HG03521 (cell line): ENCODE measurements around the gene NKAIN1.
"Not testable (repeated sequence)": the region's sequence is repeated elsewhere in the genome, so short reads cannot be mapped to it uniquely, and the experiment has no call there.

Source experiments
- ATAC-seq: cut with Tn5 transposase; IDR thresholded peaks from one replicate; pipeline ENCODE4 v1.9.1; 2021; ENCODE audit warnings: mild to moderate bottlenecking, moderate library complexity; ENCODE audit not compliant: unreplicated experiment

NKAIN1 gene

DNA sequence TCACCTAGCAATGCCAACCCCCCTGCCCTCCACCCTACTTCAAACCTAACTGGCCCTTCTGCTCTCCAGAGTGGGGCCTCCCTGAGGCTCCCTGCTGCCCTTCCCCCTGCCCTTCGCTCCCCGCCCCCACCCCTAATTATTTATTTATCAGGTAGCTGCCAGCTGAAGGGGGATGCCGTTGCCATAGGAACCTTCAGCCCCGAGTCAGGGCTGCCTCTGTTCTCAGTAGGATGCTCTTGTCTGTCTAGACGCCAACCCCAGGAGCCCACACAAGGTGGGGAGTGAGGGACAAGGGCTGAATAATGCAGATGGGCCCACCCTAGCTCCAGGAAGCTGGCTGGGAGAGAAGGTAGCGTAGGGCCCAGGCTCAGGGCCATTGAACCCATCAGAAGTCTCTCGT, 41.1 kb downstream of the NKAIN1 start:
- ATAC-seq, result no peak

DNA sequence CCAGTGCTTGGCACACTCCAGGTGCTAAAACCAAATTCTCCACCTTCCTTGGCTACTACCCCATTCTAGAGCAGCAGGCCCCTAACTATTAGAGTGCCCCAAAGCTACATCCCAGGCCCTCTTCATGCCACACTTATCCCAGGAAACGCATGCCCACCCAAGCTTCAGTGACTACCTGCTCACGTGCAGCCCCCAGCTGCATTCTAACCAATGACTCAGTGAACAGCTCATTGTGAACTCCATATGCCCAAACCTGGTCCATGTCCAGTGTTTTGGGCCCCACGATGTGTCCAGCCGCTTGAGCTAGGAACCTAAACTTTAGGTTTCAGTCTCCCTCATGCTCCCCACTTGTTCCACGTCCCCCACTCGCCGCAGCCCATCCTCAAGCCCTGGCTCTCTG, 41.5 kb downstream of the NKAIN1 start:
- no peak for ATAC-seq

DNA sequence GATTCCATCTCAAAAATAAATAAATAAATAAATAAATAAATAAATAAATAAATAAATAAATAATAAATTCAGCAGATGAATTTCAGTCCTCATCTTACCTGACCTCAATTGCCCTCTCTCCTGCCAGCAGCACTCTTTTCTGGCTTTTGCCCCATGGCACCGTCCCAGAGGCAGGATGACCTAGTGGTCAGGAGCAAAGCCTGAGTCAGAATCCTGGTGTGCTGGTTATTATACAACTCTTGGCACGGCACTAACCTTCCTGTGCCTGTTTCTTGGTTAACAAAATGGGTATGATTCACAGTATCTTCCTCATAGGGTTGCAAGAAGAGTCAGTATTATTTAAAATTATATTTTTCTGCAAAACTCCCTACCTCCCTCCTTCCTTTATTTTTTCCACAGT, 43.0 kb downstream of the NKAIN1 start:
- no peak for ATAC-seq

DNA sequence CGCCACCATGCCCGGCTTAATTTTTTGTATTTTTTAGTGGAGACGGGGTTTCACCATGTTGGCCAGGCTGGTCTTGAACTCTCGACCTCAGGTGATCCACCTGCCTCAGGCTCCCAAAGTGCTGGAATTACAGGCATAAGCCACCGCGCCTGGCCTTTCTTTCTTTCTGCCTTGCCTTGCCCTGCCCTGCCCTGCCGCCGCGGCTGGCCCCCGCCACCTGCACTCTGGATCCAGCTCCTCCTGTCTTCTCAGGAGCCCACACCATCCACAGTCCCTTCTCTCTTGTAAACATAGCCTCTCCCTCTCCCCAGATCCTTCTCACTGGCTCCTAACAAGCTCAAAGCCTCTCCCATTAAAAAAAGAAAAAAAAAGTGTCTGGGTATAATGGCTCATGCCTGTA, 44.4 kb downstream of the NKAIN1 start:
- not testable (repeated sequence) for ATAC-seq

DNA sequence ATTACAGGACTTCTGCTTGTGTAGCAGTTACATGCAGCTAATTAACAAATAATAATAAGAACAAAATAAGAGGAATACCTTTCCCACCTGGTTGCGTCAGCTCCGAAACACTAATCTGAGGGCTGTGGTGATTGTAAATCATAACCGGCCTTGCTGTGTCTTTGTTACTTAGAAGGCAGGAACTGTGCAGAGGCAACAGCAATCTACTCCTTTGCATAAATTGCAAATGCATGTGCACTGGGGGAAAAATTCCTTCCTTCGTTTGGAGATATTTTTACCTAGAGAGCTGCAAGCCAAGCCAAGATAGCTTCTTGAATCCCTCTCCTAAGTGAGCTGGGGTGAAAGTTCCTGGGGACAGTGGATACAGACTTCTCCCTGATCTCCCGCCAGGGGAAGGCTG, 46.0 kb downstream of the NKAIN1 start:
- ATAC-seq, result no peak

DNA sequence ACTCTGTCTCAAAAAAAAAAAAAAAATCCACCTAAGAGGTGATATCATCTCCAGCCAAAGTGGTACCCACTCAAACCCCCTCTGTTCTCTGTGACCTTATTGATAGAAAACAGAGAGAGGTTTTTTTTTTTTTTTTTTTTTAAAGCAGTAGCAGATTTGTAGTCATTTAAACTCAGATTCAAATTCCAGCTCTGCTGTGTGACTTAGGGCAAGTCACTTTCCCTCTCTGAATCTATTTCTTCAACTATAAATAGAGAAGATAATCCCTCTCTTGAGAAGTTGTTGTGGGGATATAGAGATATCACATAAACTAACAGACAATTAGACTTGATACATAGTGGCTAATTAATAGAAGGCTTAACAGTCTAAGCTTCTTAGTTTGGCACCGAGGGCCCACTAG, 48.4 kb downstream of the NKAIN1 start:
- no peak for ATAC-seq

DNA sequence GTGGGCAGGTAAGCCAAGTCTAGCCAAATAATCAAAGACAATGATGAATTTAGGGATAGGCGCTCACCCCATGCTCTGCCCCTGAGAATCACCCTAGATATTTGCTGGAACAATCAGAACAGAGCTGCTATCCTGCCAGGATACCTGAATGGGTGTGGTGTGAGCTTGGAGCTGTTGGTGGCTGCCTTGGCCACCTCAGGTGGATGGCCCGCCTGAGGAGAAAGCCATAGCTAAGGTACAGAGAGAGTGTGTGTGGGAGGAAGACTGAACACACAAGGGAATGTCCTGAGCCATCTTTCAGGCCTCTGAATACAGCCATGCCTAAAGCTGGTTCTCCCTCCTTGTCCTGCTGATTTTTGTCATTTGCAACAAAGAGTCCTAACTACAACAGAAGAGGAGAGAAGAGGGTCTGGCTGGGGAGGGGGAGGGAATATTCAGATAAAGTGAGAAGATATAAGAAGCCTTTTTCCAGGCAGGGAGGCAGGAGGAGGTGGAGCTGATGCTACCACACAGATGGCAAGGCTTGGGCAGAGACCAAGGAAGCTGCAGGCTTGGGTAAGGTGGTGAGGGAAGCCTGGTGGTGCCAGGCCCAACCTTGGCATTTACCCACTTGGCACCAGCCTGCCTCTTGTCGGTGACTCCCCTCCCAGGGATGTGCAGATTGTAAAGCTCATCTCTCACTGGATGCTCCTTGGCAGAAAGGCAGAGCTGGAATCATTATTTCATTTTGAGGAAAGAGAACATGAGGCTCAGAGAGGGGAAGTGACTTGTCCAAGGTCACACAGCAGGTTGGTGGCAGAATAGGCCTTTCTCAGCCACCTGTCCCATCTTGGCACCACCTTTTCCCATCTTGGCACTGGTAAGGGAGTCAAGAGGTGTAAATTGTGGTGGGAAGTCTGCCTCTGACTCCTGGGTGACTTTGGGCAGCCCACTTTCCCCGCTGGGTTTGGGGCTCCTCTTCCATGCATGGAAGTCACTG, 49.7 kb downstream of the NKAIN1 start:
- no peak for ATAC-seq

DNA sequence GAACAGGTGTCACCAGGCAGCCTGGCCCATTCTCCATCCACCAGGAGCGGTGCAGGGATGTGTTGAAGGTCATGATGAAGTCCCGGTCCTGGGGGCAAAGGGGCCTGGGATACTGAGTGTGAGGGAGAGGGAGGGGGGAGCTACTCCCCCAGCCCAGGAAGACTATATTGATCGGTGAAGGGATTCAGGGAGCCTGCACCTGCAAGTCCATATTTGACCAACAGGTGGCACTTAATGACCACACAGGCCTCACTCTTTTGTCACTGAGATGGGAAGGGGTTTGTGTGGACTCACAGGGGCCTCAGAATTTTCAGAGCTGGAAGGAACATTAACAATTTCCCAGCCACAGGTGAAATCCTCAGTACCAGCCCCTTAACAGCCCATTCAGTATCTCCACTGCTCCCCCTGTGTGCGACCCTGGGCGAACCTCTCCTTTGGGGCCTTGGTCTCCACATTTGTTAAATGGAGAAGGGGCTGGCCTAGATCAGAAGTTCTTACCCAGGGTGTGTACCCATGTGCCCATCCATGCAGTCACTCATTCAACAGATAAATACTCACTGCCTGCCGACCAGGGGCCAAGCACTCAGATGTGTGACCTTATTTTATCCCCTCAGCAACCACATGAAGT, 55.6 kb downstream of the NKAIN1 start:
- no peak for ATAC-seq

DNA sequence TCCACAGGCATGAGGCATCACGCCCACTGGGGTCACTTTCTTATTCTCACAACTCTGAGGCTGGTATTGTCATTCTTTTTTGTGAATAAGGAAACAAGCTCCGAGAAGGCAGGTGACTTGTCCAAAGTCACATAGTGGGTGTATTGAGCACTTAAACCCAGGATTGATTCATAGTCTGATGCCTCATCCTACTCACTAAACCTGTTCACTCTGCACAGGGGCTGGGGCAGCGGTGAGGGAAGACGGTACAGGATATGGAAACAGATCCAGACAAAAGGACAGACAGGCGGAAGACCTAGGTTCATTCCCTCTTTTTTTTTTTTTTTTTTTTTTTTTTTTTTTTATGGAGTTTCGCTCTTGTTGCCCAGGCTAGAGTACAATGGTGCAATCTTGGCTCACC, 56.6 kb downstream of the NKAIN1 start:
- no peak for ATAC-seq

DNA sequence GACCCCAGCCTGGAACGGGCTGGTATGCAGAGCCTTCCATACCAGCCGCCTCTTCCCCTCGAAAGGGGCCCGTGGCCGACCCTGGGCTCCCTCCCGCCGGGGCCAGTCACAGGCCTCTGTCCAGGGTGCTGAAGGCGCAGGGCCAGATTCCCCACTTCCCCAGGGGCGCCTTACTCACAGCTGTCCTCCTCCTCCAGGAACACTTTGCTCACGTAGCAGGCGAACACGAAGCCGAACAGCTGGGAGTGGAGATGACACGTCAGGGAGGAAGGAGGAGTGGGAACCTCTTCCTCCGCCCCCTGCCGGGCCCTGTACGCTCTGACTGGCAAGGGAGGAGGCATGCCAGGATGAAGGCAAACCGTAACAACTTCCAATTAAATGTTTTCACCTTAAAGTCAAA, 57.3 kb downstream of the NKAIN1 start:
- ATAC-seq, result no peak

DNA sequence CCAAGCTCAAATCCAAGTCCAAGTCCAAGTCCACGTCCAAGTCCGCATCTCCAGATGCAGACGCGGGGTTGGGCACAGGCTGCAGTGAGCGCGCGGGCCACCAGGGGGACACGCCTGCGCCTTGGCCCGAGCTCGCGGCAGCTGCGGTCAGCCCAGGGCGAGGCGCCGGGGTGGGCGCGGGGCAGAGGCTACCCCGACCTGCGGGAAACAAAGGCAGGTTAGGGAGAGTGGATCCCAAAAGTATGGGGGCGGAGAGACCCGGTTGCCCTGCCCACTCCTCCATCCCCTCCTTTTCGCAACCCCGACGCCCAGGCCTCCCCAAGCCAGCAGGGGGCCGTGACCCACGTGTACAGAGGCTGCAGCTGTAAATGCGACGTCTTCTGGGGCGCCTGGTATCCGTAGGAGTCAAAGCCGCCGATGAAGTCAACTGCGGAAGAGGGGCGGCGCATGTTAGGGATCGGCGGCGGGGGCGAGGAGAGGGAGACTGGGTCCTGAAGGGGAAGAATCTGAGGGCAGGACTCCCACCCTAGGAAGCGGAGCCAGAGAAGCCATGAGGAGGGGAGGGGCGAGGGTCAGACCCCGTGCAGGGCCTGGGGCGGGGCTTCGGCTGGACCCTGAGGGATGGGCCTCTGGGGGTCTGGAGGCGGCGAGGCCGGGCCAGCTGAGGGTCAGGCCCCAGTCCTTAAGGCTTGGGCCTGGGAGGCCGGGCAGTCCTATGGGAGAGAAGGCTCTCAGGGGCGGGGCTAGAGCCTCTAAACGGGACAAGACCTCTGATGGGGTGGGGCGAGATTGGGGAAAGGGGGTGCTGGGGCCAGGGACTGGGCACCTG, 58.0 kb downstream of the NKAIN1 start:
- no peak for ATAC-seq

DNA sequence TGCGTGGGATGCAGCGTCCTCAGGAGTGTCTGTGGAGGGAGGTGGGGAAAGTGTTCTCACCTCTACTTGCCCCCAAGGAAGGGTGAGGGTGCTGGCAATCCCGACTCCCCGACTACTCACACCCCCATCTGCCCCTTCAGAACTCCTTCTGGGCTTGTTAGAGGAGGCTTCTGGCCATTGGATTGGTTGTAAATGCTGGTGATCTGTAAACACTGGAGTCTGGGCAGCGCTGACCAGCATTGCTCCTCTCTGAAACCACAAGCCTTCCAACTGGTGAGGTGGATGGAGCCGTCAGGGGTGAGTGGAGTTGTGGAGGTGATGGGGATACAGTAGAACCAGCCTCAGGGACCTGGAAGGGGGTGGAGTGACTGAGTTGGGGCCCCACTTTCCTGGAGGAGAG, 59.3 kb downstream of the NKAIN1 start:
- no peak for ATAC-seq

DNA sequence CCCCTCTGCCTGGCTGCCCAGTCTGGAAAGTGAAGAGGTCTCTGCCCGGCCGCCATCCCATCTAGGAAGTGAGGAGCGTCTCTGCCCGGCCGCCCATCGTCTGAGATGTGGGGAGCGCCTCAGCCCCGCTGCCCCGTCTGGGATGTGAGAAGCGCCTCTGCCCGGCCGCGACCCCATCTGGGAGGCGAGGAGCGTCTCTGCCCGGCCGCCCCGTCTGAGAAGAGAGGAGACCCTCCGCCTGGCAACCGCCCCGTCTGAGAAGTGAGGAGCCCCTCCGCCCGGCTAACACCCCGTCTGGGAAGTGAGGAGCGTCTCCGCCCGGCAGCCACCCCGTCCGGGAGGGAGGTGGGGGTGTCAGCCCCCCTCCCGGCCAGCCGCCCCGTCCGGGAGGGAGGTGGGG, 63.4 kb downstream of the NKAIN1 start:
- ATAC-seq, result not testable (repeated sequence)

DNA sequence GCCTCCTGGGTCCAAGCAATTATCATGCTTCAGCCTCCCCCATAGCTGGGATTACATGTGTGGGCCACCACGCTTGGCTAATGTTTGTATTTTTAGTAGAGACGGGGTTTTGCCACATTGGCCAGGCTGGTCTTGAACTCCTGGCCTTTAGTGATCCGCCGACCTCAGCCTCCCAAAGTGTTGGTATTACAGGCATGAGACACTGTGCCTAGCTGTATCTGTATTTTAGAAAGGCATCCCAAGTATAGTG, 69.3 kb downstream of the NKAIN1 start:
- ATAC-seq, result no peak

DNA sequence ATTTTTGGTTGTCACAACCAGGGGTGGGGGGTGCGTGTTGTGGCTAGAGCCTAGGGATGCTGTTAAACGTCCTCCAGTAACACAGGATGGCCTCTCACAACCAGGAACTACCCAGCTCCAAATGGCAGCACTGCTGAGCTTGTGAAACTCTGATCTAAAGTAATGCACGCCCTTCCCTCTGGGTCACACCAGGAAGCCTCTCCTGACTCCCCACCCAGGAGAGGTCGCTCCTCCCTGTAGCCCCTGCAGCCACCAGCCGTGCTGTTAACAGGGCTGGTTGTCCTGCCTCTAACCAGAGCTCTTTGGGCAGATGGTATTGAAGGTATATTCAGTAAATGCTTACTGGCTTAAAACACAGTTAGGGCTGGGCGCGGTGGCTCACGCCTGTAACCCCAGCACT, 73.2 kb downstream of the NKAIN1 start:
- no peak for ATAC-seq

DNA sequence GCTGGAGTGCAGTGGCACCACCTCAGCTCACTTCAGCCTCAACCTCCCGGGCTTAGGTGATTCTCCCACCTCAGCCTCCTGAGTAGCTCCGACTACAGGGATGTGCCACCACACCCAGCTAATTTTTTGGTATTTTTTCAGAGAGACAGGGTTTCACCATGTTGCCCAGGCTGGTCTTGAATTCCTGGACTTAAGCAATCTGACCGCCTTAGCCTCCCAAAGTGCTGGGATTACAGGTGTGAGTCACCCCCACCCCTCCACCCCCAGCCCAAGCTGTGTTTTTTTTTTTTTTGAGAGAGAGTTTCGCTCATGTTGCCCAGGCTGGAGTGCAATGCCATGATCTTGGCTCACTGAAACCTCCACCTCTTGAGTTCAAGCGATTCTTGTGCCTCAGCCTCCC, 75.4 kb downstream of the NKAIN1 start:
- ATAC-seq, result no peak

DNA sequence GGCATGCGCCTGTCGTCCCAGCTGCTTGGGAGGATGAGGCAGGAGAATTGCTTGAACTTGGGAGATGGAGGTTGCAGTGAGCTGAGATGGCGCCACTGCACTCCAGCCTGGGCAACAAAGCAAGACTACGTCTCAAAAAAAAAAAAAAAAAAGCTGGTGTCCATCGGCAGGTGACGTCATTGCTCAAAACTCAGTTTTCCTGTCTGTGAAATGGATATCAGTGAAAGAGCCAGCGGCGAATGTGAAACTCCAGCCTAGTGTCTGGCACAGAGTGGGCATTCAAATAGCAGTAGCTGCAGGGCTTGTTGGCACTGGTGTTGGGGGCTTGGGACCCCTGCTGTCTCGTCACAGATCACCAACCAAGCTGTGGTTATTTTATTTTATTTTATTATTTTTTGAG, 75.8 kb downstream of the NKAIN1 start:
- no peak for ATAC-seq

DNA sequence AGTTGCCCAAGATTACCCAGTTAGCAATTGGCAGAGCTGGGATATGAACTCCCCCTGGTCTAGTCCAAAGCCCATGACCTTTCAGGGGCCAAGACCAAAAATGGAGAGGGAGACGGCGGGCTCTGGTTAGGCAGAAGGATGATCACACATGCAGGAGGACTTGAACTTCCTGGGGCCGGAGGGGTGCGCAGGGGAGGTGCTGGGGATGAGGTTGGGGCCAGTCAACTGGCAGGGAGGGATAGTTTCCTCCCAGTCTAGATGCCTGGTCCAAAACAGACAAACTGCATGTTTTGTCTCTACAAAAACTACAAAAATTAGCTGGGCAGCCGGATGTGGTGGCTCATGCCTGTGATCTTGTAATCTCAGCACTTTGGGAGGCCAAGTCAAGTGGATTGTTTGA, 78.1 kb downstream of the NKAIN1 start:
- no peak for ATAC-seq

DNA sequence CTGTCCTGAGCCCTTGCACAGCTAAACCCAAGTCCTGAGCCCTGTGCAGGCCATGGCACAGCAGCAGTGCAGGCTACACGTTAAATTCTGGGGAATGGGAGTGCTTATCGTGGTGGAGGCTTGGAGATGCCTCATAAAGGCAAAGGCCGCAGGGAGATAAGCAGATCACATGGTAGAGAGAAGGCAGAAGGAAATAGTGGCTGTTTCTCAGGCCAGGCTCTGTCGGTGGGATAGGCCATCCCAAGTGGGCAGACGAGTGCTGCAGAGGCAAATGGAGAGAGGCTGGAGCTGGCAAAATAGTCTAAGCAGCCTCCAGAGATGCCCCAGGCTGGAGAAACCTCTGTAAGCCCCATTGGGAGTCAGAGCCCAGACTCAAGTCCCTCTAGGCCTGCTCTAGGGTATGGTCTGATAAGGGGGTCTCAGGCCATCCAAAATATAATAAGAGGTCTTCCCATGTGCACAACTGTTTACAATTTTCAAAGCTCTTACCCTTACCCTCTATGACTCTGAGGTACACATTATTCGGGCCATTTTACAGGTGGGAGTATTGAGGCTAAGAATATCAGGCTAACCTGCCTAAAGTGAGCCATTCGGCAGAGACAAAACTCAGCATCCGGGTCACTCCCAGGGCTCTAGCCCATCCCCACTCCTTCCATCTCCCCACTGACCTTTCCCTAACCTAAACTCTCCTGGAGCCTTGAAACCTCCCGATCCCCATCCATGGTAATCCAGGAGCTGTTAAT, 79.6 kb downstream of the NKAIN1 start:
- no peak for ATAC-seq

DNA sequence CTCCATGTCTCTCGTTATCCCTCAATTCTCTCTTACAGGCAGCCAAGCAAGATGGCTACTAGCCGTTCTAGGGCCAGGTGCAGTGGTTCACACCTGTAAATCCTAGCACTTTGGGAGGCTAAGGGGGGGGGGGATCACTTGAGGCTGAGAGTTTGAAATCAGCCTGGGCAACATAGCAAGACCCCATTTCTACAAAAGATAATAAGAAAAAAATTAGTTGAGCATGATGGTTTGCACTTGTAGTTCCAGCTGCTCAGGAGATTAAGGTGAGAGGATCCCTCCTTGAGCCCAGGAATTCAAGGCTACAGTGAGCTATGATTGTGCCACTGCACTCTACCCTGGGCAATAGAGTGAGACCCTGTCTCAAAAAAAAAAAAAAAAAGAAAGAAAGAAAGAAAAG, 80.4 kb downstream of the NKAIN1 start:
- ATAC-seq, result no peak

DNA sequence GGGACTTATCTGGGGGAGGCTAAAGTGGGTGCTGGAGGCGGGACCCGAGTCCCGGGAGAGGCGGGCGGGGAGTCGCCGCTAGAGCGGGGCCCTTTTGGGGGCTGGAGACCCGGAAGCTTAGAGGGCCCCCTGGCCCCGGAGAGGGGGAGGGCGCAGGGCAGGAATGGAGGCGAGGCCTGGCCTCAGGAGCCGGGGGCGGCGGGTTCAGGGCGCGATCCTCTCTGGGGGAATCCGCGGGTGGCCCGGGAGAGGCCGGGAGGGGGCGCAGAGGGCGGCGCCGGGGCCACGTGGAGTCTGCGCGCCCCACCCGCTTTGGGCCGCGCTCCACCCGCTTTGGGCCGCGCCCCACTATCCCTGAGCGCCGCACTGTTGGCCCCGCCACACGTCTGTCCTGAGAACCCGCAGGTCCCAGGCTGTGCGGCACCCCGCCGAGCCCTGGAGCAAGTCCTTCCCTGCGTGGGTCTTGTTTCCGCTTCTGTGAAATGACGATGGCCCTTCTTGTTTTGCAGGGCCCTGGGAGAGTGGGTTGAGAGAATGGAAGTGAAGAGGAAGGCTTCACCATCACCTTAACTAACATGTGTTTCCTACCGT, 84.4 kb downstream of the NKAIN1 start:
- ATAC-seq, result peak; percentile 58
